OCI-LY3 (cell line): ENCODE results near the gene ZNF608.

Source experiments
- H2AFZ ChIP-seq: fragments of 200-600, 300-600 bp; shearing (Covaris generic); 2 replicates; pipeline ENCODE4 v1.6.0; 2014; ENCODE audit warnings: antibody characterized with exemption, low read depth, low read length
- H3K27ac ChIP-seq: fragments of 200-600, 300-600 bp; sonication (generic); 2 replicates; pipeline ENCODE4 v1.5.1; 2014; ENCODE audit warnings: mild to moderate bottlenecking, low read length, moderate library complexity, mixed read lengths
- H3K27me3 ChIP-seq: fragments of 200-600, 300-600 bp; sonication (generic); 2 replicates; pipeline ENCODE4 v1.6.1; 2014; ENCODE audit warnings: low read depth, low read length, mixed read lengths
- H3K36me3 ChIP-seq: fragments of 200-600, 300-600 bp; sonication (generic); replicated peaks from 2 replicates; pipeline ENCODE3; 2014; ENCODE audit warnings: low read depth, low read length, mixed read lengths
- H3K4me1 ChIP-seq: fragments of 300-600, 200-600 bp; sonication (generic); 2 replicates; pipeline ENCODE4 v1.6.1; 2014; ENCODE audit warnings: low read length, mixed read lengths
- H3K4me2 ChIP-seq: fragments of 200-600, 300-600 bp; sonication (generic); 2 replicates; pipeline ENCODE4 v1.6.1; 2014; ENCODE audit warnings: low read length, mixed read lengths
- H3K4me3 ChIP-seq: fragments of 300-600, 200-600 bp; sonication (generic); 2 replicates; pipeline ENCODE4 v1.5.1; 2014; ENCODE audit warnings: antibody characterized with exemption, mild to moderate bottlenecking, low read length, moderate library complexity
- H3K79me2 ChIP-seq: fragments of 300-600, 200-600 bp; shearing (Covaris generic); 2 replicates; pipeline ENCODE4 v1.6.1; 2014; ENCODE audit warnings: mild to moderate bottlenecking, low read length, mixed read lengths
- H3K9ac ChIP-seq: fragments of 300-600, 200-600 bp; shearing (Covaris generic); 2 replicates; pipeline ENCODE4 v1.6.0; 2014; ENCODE audit warnings: mild to moderate bottlenecking, low read length, moderate library complexity
- H3K9me3 ChIP-seq: fragments of 200-600, 300-600 bp; shearing (Covaris generic); 2 replicates; pipeline ENCODE4 v1.6.1; 2014; ENCODE audit warnings: low read length, mixed read lengths; ENCODE audit not compliant: insufficient read depth
- H4K20me1 ChIP-seq: fragments of 200-600, 300-600 bp; sonication (generic); 2 replicates; pipeline ENCODE4 v1.6.1; 2016; ENCODE audit warnings: low read length, mixed read lengths; ENCODE audit not compliant: insufficient read depth
- EZH2phosphoT487 ChIP-seq: fragments of 200-600 bp; shearing (Covaris generic); IDR thresholded peaks from 2 replicates; pipeline ENCODE4 v1.6.1; 2018; ENCODE audit warnings: antibody characterized with exemption, mixed run types, low read depth
- TF ChIP-seq, protein P1 (sequence below): fragments of 200-600, 300-600 bp; sonication (generic); IDR thresholded peaks from 2 replicates; pipeline ENCODE4 v1.5.1; 2014; ENCODE audit warnings: antibody characterized with exemption, low read length, low read depth

The ZNF608 gene

DNA sequence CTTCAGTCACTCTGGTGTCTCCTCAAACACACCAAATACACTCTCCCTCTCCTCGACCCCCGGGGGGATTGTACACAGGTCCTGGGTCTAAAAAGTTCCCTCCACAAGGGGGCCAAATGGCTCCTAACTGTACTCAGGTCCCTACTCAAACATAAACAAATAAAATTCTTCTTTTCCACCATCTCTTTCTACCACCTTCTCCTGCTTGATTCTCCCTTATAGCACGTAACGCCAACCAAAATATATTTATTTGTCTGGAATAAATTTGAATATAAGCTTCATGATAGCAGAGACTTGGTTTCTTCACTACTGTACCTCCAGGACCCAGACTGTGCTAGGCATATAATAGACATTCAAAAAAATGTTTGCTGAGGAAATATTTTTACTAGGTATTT lies 21.4 kb downstream of the ZNF608 start:
- Histone ChIP-seq H3K27me3 (no peaks in the 10 kb centered on the region), H3K4me1 (0 out of 2 replicates have a peak, but pooled peaks cover 7% of the 10 kb centered on the region), H3K4me2 (peak overlapping the region; percentile 84), H3K4me3 (peak overlapping the region; percentile 91), H4K20me1 (no peaks in the 10 kb centered on the region), H3K36me3 (no peaks in the 10 kb centered on the region), H3K9me3 (no peaks in the 10 kb centered on the region), H3K27ac (0 out of 2 replicates have a peak overlapping the region, but pooled peaks have one; percentile 22), H3K79me2 (no peaks in the 10 kb centered on the region), H3K9ac (peak overlapping the region; percentile 80), H2AFZ (peak overlapping the region; percentile 87)
- no peak for TF ChIP-seq EZH2phosphoT487
- TF ChIP-seq, protein P1, sequence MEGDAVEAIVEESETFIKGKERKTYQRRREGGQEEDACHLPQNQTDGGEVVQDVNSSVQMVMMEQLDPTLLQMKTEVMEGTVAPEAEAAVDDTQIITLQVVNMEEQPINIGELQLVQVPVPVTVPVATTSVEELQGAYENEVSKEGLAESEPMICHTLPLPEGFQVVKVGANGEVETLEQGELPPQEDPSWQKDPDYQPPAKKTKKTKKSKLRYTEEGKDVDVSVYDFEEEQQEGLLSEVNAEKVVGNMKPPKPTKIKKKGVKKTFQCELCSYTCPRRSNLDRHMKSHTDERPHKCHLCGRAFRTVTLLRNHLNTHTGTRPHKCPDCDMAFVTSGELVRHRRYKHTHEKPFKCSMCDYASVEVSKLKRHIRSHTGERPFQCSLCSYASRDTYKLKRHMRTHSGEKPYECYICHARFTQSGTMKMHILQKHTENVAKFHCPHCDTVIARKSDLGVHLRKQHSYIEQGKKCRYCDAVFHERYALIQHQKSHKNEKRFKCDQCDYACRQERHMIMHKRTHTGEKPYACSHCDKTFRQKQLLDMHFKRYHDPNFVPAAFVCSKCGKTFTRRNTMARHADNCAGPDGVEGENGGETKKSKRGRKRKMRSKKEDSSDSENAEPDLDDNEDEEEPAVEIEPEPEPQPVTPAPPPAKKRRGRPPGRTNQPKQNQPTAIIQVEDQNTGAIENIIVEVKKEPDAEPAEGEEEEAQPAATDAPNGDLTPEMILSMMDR, result peak; percentile 46

DNA sequence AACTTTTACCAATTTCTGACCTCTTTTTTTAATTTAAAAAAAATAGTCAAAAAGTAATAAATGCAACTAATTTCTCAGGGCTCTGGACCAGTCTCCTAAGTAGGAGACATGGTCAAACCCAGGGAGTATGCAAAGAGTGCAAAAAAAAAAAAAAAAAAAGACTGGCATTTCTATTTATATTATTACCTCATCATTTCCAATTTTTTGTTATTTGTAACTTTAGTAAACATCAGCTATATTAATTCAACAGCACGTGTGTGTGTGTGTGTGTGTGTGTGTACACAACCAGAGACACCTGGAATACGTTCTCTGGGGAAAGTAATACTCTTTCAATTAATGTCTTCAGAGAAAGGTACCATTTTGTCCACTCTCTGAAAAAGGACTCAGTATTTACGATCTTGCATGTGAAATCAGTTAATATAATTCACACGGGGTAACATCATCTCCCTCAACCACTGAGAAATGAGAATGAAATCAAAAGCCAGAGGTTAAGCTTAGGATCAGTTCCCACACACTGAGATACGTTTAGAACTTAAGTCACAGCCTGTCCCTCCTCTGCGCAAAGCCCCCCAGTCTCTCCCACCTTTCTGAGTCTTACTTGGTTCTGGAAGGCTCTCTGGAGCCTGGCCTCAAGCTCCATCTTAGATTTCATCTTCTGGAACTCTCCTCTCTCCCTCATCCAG lies 21.9 kb downstream of the ZNF608 start:
- H3K4me2 ChIP-seq, result peak overlapping the region; percentile 84
- peak overlapping the region; percentile 80 for H3K9ac ChIP-seq
- no peaks in the 10 kb centered on the region for H3K79me2 ChIP-seq

DNA sequence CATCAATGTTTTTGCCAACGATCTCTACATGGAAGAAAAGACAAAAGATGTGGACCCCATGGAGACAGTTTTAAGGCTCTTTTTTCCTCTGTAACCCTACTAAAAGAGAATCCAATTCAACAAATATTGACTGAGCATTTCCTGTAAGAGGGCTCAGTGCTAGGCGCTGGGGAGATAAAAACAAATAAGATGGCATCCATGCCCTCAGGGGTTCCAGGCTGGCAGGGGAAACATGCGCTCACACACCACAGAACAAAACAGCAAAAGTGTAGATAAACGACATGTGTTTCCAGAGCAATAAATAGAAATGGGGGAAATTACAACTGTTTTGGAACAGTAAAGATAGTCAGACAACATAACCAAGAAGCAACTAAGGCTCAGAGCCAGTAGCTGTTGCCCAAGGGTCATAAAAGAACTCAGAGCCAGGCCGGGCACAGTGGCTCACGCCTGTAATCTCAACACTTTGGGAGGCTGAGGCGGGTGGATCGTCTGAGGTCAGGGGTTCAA lies 25.2 kb downstream of the ZNF608 start:
- no peaks in the 10 kb centered on the region for H3K79me2 ChIP-seq
- no peak overlapping the region for H3K27ac ChIP-seq

More for the DNA sequence above, 21.9 kb downstream of the ZNF608 start:
- H2AFZ ChIP-seq, result peak overlapping the region; percentile 87
- 0 out of 2 replicates have a peak, but pooled peaks cover 3% of the 10 kb centered on the region for H3K4me1 ChIP-seq
- no peaks in the 10 kb centered on the region for H3K27me3 ChIP-seq
- H4K20me1 ChIP-seq, result no peaks in the 10 kb centered on the region
- H3K36me3 ChIP-seq, result no peaks in the 10 kb centered on the region
- peak overlapping the region; percentile 91 for H3K4me3 ChIP-seq
- TF ChIP-seq EZH2phosphoT487, result no peak
- TF ChIP-seq, protein P1, result no peak
- 0 out of 2 replicates have a peak overlapping the region, but pooled peaks have one; percentile 22 for H3K27ac ChIP-seq
- H3K9me3 ChIP-seq, result no peaks in the 10 kb centered on the region

DNA sequence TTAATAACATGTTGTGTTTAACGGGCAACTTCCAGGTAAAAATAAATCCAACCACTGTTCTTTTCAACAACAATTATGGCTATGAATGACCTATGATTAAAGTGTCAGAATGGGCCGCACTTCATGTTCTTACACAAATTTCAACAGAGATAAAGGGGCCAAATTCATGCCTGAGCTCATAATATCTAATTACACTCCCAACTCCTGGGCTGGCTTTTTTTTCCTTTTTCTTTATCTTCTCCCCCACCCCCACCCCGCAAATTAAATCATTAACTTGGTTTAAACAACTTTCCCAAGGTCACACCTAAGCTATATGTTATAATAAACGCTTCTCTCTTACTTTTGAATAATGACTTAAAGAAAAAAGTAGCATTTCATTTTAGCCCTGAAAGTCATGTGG lies 25.8 kb downstream of the ZNF608 start:
- H3K9me3 ChIP-seq, result no peaks in the 10 kb centered on the region
- H3K79me2 ChIP-seq, result no peaks in the 10 kb centered on the region
- H3K27me3 ChIP-seq, result no peaks in the 10 kb centered on the region
- no peak overlapping the region for H3K27ac ChIP-seq
- TF ChIP-seq, protein P1, result no peak
- no peak for TF ChIP-seq EZH2phosphoT487
- no peaks in the 10 kb centered on the region for H4K20me1 ChIP-seq
- no peak overlapping the region for H3K4me3 ChIP-seq
- no peak overlapping the region for H3K9ac ChIP-seq
- H3K4me1 ChIP-seq, result peaks cover 17% of the 10 kb centered on the region
- no peaks in the 10 kb centered on the region for H3K36me3 ChIP-seq
- no peak overlapping the region for H3K4me2 ChIP-seq
- H2AFZ ChIP-seq, result no peak overlapping the region

More for the DNA sequence above, 25.2 kb downstream of the ZNF608 start:
- Histone ChIP-seq H3K36me3 (no peaks in the 10 kb centered on the region), H3K9ac (no peak overlapping the region), H3K27me3 (no peaks in the 10 kb centered on the region), H4K20me1 (no peaks in the 10 kb centered on the region), H3K9me3 (no peaks in the 10 kb centered on the region), H3K4me1 (peaks cover 14% of the 10 kb centered on the region), H3K4me3 (no peak overlapping the region), H2AFZ (no peak overlapping the region), H3K4me2 (no peak overlapping the region)
- TF ChIP-seq EZH2phosphoT487, result no peak
- TF ChIP-seq, protein P1, result no peak
